HG03460 (cell line): Measurements from ENCODE around the gene SUSD4.

Experiments used
- ATAC-seq: cut with Tn5 transposase; IDR thresholded peaks from one replicate; pipeline ENCODE4 v1.9.1; 2021; ENCODE audit not compliant: unreplicated experiment

SUSD4 gene

GRCh38 chr1:223216531-223217205, 147.3 kb downstream of the SUSD4 start:
- ATAC-seq = no peak

GRCh38 chr1:223216074-223216473, 147.9 kb downstream of the SUSD4 start:
- no peak for ATAC-seq

- ATAC-seq = no peak
Measured at GRCh38 chr1:223215026-223215425, 148.9 kb downstream of the SUSD4 start.

GRCh38 chr1:223214261-223214807, 149.6 kb downstream of the SUSD4 start:
- no peak for ATAC-seq

GRCh38 chr1:223212441-223212840, 151.5 kb downstream of the SUSD4 start:
- ATAC-seq = no peak

DNA sequence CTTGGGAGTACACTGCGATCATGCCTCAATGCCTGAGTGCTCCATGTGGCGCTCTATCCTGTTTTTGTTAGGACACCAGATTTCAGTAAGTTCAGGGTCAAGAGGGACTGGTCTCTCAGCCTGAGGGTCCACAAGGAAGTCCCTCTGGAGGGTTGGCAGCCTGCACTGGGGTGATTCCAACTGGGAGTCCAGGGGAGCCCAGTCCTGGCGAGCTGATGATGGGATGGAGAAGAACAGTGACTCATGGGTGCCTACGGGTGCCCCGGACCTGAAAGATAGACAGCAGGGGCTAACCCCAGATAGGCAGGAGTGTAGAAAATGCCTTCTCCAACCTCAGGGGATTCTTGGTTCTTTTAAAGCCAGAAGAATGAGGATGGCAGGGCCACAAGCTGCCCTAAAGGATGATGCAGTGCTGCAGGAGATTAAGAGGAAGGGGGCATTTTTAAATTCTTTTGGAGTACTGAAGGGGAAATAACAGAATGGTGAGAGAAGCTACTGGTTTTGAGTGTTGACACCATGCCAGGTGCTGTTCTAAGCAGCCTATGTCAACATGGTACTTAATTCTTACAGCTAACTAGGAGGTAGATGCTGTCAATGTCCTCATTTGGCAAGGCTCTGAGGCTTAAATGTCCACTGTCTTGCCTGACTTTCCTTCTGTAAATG, 152.5 kb downstream of the SUSD4 start:
- no peak for ATAC-seq

DNA sequence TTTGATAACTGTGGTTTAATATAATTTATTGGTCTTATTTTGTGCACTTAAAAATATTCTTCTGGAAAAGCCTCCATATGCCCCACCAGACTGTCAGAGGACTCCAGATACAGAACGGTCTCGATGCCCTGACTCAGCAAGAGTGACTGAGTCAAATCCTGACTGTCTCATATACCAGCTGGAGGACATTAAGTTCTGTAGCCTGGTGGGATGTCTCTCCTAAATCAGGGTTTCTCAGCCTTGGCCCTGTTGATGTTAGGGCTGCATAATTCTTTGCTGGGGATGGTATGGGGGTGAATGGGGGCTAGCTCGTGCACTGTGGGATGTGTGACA, 153.2 kb downstream of the SUSD4 start:
- ATAC-seq = no peak

- ATAC-seq = no peak
Measured at GRCh38 chr1:223209992-223210787, 153.8 kb downstream of the SUSD4 start.

- no peak for ATAC-seq
Measured at GRCh38 chr1:223209293-223209898, 154.6 kb downstream of the SUSD4 start.

DNA sequence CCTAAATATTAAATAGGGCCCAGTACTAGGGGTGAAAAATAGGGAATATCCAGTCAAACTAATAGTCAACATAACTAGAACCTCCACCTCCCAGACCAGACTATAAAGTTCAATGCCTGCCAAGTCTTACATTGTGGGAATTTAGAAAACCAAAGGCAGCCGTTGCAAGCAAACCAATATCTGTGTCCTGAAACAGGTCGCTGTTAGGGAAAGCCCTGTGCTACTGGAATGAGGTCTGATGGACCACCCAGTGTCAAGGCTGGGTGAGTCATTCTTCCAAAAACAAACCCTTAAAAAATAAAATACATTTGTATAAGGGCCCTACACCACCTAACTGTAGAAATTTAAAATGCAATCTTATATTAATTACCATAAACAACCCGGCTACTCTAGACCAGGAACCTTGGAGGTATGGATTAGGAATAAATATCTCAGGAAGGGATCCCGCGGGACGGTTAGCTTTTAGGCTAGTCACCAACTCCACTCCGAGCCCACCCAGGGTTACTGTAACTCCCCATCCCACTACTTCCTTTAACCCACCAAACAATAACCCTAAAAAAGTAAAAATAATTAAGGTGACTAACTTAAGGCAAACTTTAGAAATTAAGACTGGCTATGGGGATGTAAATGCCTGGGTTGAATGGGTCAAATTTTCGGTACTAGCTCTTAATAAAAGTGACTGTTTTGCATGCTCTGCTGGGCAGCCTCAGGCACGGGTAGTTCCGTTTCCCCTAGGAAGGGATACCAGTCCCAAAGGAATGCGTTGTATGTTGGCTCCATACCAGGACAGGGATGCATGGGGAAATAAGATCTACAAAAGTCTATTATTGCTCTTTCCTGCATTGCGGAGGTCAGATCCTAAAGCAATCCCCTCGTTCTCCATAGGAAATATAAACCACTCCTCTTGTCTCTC, 155.6 kb downstream of the SUSD4 start:
- no peak for ATAC-seq

DNA sequence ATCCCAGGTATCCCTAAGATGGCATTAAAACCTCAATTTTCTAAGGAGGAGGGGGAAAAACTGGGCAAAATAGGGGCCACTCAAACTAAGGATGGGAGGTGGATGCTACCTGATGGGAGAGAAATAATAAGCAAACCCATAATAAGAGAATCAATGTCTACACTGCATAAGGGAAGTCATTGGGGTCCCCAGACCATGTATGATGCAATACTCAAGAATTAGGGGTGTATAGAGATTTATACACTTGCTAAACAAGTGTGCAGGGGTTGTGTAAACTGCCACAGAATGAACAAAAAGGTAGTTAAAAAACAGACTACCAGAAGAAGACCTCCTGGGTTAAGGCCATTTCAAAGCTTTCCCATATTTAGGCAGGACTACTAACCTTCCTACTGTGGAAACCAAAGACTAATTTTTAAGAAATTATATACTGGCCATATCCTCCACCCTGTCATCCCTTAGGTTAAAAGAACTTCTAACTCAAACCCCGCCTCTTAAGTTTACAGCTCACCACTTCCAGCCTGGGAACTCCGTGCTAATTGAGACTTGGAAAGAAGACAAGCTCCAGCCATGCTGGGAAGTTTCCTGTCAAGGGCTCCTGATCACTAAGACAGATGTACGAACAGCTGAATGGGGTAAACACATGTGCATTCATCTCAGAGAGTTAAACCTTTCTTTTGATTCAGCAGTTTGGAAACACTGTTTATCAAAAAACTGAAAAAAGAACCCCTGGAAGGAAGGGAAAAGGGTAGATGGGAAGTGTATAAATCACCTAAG, 156.5 kb downstream of the SUSD4 start:
- no peak for ATAC-seq

GRCh38 chr1:223204424-223204823, 159.6 kb downstream of the SUSD4 start:
- no peak for ATAC-seq

DNA sequence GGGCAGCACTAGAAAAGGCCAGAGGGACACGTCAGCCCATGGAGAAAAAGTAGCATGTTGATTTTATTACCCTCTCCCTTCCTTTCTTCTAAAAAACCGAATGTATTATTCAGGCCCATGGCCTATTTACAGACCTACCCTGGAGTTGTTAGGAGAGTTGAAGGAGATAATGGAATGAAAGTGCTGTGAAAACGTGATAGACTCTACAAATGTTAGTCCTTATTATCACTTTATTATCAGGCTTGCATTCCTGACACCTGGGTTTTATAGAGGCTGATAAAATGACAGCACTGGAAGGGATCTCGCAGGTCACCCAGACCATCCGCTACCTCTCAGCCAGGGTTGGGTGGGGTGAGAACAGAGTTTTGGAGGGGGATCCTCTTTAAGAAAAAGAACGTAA, 160.3 kb downstream of the SUSD4 start:
- ATAC-seq = no peak

DNA sequence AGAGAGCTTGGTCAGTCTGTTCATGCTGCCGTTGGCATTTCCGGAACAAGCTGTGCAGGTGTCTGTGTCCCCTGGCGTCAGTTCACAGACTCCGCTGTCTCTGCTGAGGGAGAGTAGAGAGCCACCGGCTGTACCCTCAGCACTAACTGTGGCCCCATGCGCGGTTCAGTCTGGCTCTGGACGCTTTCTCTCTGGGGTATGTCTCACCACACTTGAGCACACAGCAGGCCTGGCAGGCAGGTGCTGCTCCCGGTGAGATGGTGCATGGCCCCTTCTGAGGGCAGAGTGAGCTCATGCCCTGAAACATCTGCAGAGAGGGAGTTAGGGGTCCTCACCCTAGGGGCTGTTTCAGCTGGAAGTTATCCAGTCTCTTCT, 161.0 kb downstream of the SUSD4 start:
- ATAC-seq = no peak

DNA sequence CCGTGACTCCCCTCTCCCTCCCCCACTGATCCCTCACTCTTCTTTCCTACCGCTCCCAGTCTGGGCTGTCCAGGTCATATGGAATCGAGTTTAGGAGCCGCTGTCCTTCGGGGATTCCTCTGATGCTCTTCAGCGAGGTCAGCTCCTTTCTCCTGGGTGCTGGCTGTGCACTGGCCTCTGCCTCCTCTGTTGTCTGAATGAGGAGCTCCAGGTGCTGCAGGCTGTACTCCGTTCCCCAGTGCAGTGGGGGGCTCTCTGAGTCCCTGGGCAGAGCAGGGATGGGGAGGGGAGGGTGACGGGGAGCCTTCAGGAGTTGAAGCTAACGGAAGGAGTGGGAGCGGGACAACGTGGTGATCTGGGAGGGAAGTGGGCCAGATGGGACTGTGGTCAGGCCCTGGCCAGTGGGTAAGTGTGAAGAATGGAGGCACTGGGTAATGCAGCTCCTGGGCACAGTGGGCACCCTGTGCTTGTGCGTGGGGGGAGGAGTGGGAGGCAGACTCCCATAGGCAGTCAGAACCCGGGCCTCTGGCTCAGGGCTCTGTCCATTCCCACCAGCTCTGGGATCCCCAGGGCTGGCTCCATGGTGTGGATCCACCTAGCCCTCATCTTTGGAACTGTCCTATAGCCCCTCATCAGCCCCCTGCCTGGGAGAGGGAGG, 161.5 kb downstream of the SUSD4 start:
- ATAC-seq = no peak

DNA sequence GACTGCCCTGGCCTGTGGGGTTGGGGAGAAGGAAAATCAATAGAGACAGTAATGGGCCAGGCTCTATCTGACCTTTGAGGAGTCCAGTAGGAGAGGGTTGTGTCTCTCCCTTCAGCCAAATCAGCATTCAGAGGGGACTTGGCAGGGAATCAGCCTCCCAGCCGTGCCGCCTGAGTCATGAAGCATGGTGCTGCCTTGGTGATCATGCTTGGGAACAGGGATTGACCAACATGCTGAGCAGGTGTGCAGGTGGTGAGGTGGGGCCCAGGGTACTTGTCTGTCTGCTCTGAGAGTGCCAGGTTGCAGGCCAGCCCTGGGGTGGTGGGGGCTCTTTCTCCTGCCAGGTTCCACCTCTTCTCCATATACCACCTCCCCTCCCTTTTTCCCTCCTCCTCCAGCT, 162.0 kb downstream of the SUSD4 start:
- no peak for ATAC-seq

- no peak for ATAC-seq
Measured at GRCh38 chr1:223200903-223201302, 163.1 kb downstream of the SUSD4 start.

DNA sequence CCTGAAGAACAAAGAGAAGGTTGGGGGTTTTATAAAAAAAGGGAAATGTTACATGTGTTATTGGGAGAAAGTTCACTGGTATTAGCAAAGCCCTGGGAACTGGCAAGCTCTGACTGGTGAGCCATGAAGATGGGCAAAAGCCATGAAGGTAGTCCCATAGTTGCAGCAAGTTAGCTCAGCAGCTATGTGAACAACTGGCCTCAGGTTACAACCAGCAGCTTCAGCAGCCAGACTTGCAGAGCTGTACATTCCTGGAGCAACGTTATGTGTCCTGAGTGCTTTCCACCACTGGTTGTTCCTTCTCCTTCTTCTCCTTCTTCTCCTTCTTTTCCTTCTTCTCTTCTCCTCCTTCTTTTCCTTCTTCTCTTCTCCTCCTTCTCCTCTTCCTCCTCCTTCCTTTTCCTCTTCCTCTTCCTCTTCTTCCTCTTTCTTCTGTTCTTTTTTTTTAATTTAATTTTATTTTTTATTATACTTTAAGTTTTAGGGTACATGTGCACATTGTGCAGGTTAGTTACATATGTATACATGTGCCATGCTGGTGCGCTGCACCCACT, 164.8 kb downstream of the SUSD4 start:
- ATAC-seq = no peak

DNA sequence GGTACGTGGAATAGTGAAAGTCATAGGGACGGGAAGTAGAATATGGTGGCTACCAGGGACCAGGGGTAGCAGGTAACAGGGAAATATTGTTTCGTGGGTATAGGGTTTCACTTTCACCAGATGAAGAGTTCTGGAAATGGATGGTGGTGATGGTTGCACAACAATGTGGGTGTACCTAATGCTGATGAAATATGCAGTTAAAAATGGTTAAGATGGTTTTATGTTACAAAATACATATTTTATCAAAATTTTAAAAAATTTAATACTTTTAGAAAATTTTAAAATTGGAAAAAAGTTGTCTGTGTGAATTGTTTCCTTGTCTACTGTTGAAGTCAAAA, 165.4 kb downstream of the SUSD4 start:
- ATAC-seq = no peak
